ENCODE measurements around the gene CKB.
"Not testable (repeated sequence)": the region's sequence is repeated elsewhere in the genome, so short reads cannot be mapped to it uniquely, and the experiment has no call there.

CKB gene

GRCh38 chr14:103512180-103512579 is 10.4 kb downstream of the CKB start:
- not testable (repeated sequence) for DNase-seq (ENCODE audit: low read depth in 2 of 2)

- no peak for DNase-seq (ENCODE audit: low read depth in 2 of 2)
Observed at GRCh38 chr14:103510724-103511693, 11.6 kb downstream of the CKB start.

- DNase-seq (ENCODE audit: low read depth in 2 of 2): no peak
Observed at GRCh38 chr14:103509864-103510723, 12.5 kb downstream of the CKB start.

GRCh38 chr14:103508521-103509329 is 13.9 kb downstream of the CKB start:
- no peak for DNase-seq (ENCODE audit: low read depth in 2 of 2)

DNA sequence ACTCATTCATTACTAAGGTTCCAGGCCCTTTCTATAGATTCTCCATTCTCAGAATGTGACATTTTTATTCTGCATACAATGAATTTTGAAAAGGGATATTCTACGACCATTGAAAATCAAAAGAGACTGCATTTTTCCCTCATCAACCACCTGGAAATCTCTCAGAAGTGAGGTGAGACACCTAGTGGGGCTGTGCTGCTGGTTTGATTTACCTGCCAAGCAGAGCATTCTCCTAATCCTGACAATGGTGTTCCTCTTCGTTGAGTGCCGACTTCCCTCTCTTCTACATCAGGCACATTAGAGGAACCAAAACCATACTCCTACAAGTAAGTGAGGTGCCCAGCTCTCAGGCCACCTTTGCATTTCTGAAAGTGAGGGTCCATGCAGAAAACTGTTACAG is 14.9 kb downstream of the CKB start:
- DNase-seq (ENCODE audit: low read depth in 2 of 2): no peak

- DNase-seq (ENCODE audit: low read depth in 2 of 2): no peak
Observed at GRCh38 chr14:103504991-103505565, 17.6 kb downstream of the CKB start.

GRCh38 chr14:103503296-103503695 is 19.3 kb downstream of the CKB start:
- no peak for DNase-seq (ENCODE audit: low read depth in 2 of 2)

GRCh38 chr14:103502877-103503276 is 19.8 kb downstream of the CKB start:
- DNase-seq (ENCODE audit: low read depth in 2 of 2): no peak

GRCh38 chr14:103501921-103502669 is 20.5 kb downstream of the CKB start:
- DNase-seq (ENCODE audit: low read depth in 2 of 2): no peak

DNA sequence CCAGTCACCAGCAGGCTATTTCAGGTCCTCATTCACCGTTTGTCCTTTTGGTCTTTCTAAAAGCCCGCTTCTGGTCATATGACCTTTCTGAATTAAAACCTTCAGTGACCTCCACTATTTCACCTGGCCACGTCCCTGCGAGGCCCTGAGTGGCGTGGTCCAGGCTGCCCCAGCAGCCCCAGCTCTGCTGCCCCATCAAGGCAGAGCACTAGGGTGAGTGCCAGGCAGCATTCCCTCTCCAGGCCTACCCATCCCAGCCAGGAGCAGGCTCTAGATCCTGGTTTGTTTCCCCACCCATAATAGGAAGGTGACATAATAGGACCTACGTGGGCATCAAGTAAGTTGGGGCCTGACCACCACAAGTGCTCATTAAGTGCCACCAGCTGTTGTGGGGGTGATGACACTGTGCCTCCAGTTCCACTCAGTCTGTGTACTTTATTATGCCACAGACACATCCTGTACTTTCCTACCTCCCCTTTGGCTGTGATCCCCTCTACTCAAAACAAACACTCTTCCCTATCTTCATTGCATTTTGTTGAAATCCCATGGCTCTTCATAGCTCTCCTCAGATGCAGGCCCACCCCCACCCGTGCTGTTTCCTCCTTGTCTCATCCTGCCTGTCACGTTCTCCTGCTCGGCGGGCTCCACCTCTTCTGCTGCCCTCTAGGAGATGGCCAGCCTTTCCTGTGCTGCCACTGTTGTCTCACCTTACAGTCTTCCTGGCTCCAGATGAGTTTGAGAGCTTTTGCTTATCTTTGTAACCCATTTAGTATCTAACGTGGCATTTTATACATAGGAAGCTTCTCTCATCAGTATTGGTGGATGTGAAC is 21.4 kb downstream of the CKB start:
- DNase-seq (ENCODE audit: low read depth in 2 of 2): no peak

- peak; percentile 62 to 73 for DNase-seq (ENCODE audit: low read depth in 2 of 2)
Observed at GRCh38 chr14:103500148-103500990, 22.3 kb downstream of the CKB start.

GRCh38 chr14:103499709-103500108 is 22.9 kb downstream of the CKB start:
- no peak for DNase-seq (ENCODE audit: low read depth in 2 of 2)

- DNase-seq (ENCODE audit: low read depth in 2 of 2): no peak
Observed at GRCh38 chr14:103496776-103497175, 25.9 kb downstream of the CKB start.

GRCh38 chr14:103495854-103496253 is 26.8 kb downstream of the CKB start:
- no peak for DNase-seq (ENCODE audit: low read depth in 2 of 2)

GRCh38 chr14:103492156-103492925 is 30.3 kb downstream of the CKB start:
- DNase-seq (ENCODE audit: low read depth in 2 of 2): no peak

GRCh38 chr14:103491691-103492090 is 30.9 kb downstream of the CKB start:
- DNase-seq (ENCODE audit: low read depth in 2 of 2): no peak

DNA sequence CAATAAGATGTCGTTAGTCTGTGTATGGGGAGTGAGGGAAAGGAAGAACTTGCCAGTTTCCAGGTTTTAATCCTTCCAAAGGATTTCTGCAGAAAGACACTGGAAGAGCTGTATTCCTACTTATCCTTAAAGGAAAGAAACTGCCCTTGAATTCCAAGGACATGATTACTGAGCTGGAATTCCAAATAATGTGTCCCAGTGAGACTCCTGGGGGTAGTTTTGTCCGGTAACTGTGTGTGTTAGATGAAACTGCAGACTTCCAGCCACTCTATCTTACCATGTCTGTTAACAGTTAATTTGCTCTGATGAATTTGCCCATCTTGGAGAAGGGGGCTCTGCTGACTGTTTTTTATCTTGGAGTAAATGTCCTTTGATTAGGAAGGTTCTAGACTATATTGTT is 33.0 kb downstream of the CKB start:
- no peak for DNase-seq (ENCODE audit: low read depth in 2 of 2)

DNA sequence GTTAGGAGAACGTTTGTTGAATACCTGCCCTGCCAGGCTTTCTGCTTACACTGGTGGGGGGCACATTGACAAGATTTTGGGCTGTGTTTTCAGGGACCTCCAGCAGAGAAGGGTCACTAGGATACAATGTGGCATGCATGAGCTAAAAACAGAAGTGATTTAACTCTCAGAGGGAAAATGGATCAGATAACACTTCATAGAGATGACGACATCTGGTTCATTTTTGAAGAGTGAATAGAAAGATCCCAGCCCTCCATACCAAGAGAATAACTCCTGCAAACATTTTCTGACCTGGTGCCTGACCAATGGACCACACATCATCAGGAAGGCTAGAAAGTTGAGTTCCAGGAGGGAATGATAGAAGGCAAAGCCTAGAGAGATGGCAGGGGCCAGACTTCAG is 33.7 kb downstream of the CKB start:
- DNase-seq (ENCODE audit: low read depth in 2 of 2): no peak

All from stimulated activated CD4-positive, alpha-beta T cell treated with anti-CD3 and anti-CD28 coated beads, Interleukin-15, amount 100 ng/mL, for 48 hours (primary cell).